GM19193 (cell line): Measurements from ENCODE around the gene ITGA8.

Experiments
- POLR2A ChIP-seq: IDR thresholded peaks from 4 replicates; pipeline ENCODE4 v1.6.1; 2011; ENCODE audit not compliant: insufficient read depth, insufficient read length; ENCODE audit errors: extremely low read depth

ITGA8 gene

GRCh38 chr10:15740261-15740660, 20.5 kb upstream of the ITGA8 start:
- no peak for TF ChIP-seq POLR2A

DNA sequence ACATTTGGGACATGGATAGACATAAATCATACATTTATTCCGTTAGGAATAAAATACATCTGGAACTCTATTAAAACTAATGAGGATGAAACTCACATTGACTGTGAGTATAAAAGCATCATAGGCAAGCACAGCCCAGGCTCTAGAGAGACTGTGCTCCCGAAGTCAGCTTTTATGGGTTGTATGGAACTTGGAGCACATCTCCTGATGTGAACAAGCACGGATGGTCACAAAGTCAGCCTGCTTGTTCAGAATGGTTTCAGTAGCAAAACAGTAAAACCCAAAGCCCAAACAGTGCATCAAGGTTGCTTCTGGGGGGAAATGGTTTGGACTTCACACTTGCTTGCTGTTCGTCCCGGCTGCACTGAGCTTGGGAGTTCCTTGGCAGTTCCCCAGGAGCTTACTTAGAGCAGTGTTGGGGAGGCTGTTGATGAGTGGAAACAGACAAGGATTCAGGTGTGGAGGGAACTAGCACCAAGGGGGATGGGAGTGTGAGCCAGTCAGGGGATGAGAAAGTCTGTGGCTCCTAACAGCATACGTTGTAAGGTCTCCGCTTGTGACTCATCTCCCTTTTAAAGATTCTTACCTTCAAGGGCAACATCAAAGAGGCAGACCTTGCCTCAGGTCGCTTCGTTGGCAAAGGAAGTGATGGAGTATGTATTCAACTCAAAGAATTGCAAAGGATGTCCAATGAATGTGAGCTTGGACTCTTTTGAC, 19.7 kb upstream of the ITGA8 start:
- no peak for TF ChIP-seq POLR2A

GRCh38 chr10:15738270-15738925, 18.7 kb upstream of the ITGA8 start:
- TF ChIP-seq POLR2A = no peak

- no peak for TF ChIP-seq POLR2A
Measured at GRCh38 chr10:15737656-15738055, 17.9 kb upstream of the ITGA8 start.

DNA sequence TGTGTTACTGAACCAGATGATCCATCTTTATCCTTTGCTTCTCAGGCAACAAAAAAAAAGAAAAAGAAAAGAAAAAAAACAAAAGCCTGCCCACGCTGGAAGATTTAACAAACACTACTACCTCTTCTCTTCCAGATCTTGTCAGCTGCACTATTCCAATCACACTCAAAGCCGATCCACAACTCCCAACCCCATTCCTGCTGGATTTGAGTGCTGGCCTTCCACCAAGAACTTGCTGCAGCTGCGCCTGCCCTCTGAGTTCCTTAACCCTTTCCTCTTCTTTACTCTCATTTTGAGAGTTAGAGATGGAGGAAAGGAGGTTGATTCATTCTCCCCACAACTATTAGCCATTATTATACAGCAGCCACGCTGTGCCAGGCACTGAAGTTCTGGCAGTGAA, 16.0 kb upstream of the ITGA8 start:
- no peak for TF ChIP-seq POLR2A

DNA sequence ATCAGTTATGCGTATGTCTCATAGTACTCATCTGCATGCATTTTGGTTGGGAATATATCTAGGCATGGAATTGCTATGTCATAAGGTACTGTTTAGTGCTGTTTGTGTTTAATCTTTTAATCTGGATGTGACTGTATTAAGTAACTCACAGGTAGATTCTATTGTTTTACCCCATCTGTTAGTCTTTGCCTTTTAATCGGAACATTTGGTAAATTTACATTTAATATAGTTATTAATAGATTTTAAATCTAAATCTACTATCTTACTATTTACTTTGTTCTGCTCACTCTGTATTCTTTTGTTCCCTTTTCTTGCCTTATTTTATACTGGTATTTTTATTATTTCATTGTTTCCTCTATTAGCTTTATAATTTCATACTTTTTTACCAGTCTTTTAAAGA, 10.6 kb upstream of the ITGA8 start:
- no peak for TF ChIP-seq POLR2A

- no peak for TF ChIP-seq POLR2A
Measured at GRCh38 chr10:15729890-15730289, 10.2 kb upstream of the ITGA8 start.

DNA sequence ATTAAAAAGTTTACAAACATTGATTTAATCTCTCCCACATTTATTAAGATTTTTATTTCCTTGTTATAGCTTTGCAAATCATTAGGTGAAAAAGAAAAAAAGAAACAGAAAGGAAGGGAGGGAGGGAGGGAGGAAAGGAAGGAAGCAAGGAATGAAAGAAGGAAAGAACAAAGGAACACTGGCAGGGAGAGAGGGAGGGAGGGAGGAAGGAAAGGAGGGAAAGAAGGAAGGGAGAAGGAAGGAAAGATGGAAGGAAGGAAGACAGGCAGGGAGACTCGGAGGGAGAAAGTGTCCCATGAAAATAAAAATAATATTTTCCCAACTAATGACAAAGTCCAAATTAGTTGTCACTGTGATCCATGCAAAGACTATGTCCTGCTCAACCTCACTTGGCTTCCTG, 6.3 kb upstream of the ITGA8 start:
- TF ChIP-seq POLR2A = no peak

DNA sequence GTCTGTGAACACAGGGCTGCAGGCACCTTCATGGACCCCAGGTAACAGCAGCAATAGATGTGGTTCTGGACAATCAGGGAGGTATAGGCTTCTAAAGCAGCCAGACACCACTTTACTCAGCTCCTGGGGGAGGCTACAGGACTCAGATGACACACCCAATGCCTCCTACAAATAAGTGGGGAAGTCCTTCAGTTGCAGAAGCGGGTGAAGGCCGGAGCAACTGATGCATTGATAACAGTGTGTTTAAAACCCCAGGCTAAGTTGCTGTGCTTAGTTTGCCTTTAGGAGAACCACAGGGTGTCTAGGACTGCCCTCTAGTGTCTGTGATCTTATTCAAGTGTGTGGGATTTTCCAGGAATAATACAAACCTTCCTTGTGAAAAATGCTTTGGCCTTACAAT, 5.9 kb upstream of the ITGA8 start:
- no peak for TF ChIP-seq POLR2A

DNA sequence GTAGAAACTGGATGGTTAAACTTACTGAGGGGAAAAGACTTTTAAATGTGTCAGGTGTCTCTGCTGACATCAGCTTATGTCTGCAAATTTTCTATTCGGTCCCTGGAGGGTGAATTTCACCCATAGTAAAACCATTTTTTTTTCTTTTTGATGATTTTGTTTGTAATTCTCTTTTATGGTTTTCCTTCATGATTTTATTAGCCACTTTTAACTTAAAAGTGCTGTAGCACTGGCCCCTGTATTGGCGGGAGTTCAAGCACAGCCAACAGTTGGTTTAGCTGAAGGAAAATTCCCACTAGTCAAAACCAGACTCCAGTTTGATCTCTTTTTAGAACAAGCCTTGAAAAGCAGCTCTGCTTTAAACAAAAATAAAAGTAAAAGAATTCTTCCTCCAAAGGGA, 5.0 kb upstream of the ITGA8 start:
- TF ChIP-seq POLR2A = no peak

- no peak for TF ChIP-seq POLR2A
Measured at GRCh38 chr10:15723803-15724202, 4.1 kb upstream of the ITGA8 start.

DNA sequence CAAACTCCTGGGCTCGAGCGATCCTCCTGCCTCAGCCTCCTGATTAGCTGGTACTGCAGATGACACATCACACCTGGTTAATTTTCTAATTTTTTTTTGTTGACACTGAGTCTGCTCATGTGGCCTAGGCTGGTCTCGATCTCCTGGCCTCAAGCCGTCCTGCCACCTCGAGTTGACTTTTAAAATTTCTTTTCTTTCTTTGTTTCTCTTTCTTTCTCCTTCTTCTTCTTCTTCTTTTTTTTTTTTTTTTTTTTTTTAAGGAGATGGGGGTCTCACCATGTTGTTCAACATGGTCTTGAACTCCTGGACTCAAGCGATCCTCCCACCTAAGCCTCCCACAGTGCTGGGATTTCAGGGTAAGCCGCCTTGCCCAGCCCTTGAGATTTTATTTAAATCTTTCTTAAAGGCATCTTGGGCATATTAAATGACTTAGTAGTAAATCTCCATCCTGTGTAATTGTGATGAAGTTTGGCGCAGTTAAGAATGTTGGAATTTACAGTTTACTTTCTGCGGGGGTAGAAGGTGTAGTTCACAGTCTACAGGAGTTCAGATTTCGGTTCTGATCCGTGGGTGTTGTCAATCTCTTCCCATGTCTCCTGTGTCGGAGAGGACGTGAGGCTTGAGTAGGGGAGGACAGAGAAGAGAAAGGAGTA, 1.0 kb upstream of the ITGA8 start:
- no peak for TF ChIP-seq POLR2A

DNA sequence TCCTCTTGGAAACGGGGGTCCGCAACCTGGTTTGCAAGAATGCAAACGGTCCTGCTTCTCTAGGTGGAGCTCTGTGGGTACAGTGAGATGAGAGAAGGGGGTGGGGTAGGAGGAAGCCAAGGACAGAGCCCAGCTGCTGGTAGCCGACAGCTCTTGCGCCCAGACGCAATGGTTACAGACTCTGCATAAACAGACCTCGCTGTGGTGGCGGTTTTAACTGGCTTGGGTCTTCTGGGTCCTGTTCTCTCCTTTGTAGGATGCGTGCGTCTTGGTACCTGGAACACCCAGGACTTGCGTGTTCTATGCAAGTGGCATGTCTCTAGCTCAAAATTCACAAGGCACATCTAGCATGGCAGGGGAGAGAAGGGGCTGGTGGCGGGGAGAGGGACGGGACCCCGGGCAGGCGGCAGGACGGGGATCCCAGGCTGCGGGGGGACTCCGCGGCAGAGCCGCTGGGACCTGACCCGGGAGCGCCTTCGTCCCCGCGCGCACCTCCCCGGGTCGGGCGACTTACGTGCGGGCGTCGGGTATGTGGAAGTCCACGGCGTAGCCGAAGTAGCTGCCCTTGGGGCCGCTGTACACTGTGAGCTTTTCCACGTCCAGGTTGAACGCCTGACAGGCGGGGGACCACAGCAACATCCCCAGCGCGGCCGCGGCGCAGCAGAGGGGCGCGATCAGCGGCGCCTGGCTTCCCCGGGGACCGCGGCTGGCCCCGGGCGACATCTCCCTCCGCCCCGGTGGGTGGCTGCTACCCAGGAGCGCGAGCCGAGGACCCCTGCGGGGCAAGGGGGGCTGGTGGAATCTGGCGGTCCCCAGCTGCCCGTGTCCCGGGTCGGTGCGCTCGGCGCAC, 448 bp downstream of the ITGA8 start:
- no peak for TF ChIP-seq POLR2A

DNA sequence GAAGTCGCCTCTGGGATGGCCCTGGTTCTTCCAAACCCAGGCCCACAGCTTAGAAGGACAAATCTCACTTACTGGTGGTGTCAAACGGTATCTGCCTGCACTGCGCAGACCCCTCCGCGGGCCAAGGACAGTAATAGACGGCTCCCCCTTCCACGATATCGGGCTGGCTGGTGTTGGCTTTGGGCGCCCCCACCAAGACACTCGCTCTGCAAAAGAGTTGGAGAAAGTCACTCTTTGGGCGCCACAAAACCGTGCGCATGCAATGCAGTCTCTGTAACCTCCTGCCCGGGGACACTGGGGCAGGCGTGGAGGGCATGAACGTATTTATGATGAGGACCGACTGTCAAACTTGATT, 1.1 kb downstream of the ITGA8 start:
- no peak for TF ChIP-seq POLR2A

- TF ChIP-seq POLR2A = no peak
Measured at GRCh38 chr10:15715619-15716227, 4.0 kb downstream of the ITGA8 start.
